Activated naive CD4-positive, alpha-beta T cell treated with anti-CD3 and anti-CD28 coated beads, Interleukin-2, amount 50 U/mL, for 72 hours (primary cell): Measurements from ENCODE around the gene CALR. TPM values are rescaled to one million over a fixed set of nuclear protein-coding genes. Genes with fewer than 3 reads are reported as not detected.

Experiments
- ATAC-seq, 2 donors: fragments of 150-1000 bp; cut with Tn5 transposase; 2 replicates each; pipeline ENCODE4 v1.10.0; 2021; ENCODE audit warnings: mild to moderate bottlenecking in 2 of 2, moderate library complexity in 2 of 2
- DNase-seq, 2 donors: peaks; one replicate each; pipeline ENCODE4 v3.0.0; 2021 to 2022; ENCODE audit warnings: low spot score in 2 of 2
- H3K27ac Mint-ChIP-seq, 2 donors: one replicate each; pipeline ENCODE4 v1.8.0; 2022; ENCODE audit warnings: mild to moderate bottlenecking in 2 of 2, mixed read lengths in 2 of 2
- H3K36me3 Mint-ChIP-seq, 2 donors: one replicate each; pipeline ENCODE4 v1.8.0; 2022; ENCODE audit warnings: mixed read lengths in 2 of 2
- H3K9me3 Mint-ChIP-seq, 2 donors: one replicate each; pipeline ENCODE4 v1.8.0; 2022; ENCODE audit warnings: mixed read lengths in 2 of 2
- total RNA-seq, 2 donors: library from RNA; stranded (reverse); gene quantifications; one replicate each; pipeline ENCODE4 v1.2.3, GENCODE V29; 2022

The CALR gene
- total RNA-seq, 2 donors from 2014 or later: 505 to 624 TPM

DNA sequence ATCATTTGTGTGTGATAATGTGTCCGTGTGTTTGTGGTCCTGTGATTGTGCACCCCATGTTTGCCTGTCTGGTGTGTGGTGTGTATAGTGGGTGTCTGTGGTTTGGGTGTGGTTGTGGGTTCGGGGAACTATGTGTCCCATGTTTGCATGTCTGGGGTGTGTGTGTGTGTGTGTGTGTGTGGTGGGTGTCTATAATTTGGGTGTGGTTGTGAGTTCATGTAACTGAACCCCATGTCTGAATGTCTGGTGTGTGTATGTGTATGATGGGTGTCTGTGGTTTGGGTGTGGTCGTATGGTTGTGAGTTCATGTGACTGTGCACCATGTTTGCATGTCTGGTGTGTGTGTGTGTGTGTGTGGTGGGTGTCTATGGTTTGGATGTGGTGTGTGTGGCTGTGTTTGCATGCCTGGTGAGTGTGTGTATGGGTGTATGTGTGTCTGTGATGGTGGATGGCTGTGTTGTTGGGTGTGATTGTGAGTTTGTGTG, 45.8 kb downstream of the CALR start:
- no peak for ATAC-seq
- H3K36me3 Mint-ChIP-seq: no peaks in the 10 kb centered on the region
- H3K9me3 Mint-ChIP-seq: no peaks in the 10 kb centered on the region
- DNase-seq: no peak
- H3K27ac Mint-ChIP-seq: no peak overlapping the region

DNA sequence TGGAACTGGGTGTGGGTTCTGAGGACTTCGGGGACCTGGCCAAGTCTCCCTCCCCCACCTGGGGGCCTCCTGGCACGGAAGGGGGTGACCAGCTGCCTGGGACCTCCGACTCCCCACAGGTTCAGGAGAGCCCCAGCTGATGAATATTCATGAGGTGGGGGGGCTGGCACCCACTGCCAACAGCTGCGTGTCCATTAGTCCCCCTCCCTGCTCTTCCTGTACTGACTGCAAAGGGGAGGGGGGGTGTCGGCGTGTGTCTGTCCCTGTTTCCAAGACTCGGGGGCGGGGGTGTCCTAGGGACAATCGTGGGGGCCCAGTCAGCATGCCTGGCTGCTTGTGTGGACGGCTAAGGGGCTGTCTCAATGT, 46.3 kb downstream of the CALR start:
- ATAC-seq (no peak), DNase-seq (no peak)
- no peaks in the 10 kb centered on the region for H3K9me3 Mint-ChIP-seq
- no peak overlapping the region for H3K27ac Mint-ChIP-seq
- no peaks in the 10 kb centered on the region for H3K36me3 Mint-ChIP-seq

DNA sequence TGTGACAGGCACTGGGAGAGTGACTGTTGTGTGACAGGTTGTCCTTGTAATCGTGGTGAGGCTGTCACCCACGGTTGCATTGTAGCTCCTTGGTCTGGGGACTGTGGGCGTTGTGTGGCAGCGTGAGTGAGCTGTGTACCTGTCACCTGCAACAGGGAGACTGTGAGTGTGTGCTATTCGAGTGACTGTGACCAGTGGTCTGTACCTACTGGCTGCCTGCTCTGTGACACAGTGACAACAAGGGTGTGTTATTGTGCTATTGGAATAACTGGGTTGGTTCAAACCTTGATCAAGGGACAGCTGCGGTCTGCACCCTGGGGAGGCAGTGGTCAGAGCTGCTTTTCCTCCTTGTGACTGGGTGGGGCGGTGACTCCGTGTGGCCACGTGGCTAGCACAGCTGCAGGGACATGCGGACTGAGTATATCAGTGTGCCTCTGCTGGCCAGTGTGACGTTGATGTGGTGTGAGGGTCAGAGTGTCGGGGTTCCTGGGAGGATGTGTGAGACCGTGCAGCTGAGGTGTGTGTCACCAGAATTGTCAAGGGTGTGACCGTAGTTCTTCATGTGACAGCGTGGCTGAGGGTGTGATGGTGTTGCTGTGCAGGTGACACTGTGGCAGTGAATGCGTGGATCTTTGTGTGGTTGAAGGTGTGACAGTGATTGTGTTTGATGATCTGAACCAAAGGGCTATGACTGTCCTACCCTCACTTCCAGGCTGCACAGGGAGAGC, 46.8 kb downstream of the CALR start:
- H3K9me3 Mint-ChIP-seq: no peaks in the 10 kb centered on the region
- H3K27ac Mint-ChIP-seq: no peak overlapping the region
- DNase-seq (no peak), ATAC-seq (peak; percentile 41)
- no peaks in the 10 kb centered on the region for H3K36me3 Mint-ChIP-seq

DNA sequence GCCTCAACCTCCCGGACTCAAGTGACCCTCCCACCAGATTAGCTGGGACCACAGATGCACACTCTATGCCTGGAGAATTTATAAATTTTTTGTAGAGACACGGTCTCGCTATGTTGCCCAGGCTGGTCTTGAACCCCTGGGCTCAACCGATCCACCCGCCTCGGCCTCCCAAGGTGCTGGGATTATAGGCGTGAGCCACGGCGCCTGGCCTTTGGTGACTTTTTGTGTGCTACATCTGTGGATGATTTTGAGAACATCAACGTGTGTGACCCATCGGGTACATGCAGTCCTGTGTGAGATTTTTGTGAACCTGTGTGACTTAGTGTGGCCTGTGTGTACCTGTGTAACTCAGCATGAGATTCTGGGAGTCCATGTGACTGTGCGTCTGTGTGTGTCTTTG, 48.3 kb downstream of the CALR start:
- no peaks in the 10 kb centered on the region for H3K36me3 Mint-ChIP-seq
- H3K9me3 Mint-ChIP-seq: no peaks in the 10 kb centered on the region
- DNase-seq (no peak), ATAC-seq (no peak)
- no peak overlapping the region for H3K27ac Mint-ChIP-seq

DNA sequence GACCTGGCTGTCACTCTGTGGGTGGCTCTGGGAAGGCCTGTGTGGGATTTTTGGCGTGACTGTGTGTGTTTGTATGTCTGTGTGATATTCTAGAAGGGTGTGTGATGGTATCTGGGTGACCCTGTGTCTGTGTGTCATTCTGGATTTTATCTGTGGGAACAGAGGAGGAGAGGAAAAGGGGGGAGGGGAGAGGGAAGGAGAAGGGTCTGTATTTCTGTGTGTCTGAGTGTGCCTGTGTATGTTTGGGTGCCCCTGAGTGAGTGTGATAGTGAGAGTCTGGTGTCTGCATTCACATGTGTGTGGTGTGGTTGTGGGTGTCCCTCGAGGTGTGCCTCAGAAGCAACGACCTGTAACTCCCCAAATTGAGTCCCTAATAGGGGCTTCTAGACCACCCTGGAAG, 48.8 kb downstream of the CALR start:
- DNase-seq (no peak), ATAC-seq (no peak)
- no peak overlapping the region for H3K27ac Mint-ChIP-seq
- no peaks in the 10 kb centered on the region for H3K9me3 Mint-ChIP-seq
- H3K36me3 Mint-ChIP-seq: no peaks in the 10 kb centered on the region

DNA sequence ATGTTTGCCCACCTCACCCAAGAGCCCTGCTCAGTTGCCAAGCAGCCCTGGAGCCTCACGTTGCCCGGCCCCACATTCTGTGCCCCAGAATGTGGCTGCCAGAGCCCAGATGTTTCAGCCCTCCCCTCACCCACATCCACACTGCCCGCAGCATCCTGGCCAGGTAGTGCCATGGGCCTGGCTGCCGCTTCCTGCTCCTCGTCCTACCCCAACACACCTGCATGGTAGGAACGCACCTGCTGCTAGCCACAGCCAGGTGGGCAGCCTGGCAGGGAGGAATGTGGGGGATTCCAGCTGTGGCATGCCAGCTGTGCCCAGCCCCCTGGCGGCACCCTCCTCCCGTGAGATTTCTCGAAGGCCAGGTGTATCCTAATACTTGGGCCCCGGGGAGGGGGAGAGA, 49.4 kb downstream of the CALR start:
- Mint-ChIP-seq H3K9me3 (no peaks in the 10 kb centered on the region), H3K36me3 (no peaks in the 10 kb centered on the region), H3K27ac (no peak overlapping the region)
- no peak for DNase-seq
- ATAC-seq: no peak

DNA sequence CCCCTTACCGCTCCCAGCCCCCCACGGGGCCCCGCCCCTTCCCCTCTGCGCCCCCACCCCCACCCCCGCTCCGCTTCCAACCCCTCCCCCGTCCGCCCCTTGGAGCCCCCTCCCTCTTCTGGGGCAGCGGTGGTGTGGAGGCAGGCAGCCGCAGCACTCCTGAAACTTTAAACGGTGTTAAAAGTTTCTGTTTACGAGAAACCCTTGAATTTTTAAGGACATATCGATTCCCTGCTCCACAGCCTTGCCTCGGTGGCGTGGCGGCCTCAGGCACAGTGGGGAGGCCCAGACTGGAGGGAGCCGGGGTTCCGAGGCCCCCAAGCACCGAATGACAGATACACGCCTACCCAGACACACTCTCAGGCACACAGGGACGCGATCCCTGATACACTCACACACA, 52.0 kb downstream of the CALR start:
- Mint-ChIP-seq H3K36me3 (peaks cover 0 to 5% of the 10 kb centered on the region in 2 donors), H3K27ac (no peak overlapping the region), H3K9me3 (no peaks in the 10 kb centered on the region)
- ATAC-seq (no peak), DNase-seq (no peak)

DNA sequence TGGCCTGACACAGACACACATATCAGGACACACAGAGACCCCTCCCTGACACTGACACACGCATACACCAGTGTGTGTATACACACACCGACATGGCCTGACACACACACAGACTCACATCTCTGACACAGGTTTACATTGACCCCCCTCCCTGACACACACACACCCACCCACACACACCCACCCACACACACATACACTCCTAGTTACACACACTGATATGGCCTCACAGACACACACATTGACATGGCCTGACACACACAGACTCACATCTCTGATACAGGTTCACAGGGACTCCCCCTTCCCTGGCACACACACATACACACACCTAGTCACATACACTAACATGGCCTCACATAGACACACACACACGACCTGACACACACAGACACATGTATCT, 52.4 kb downstream of the CALR start:
- H3K27ac Mint-ChIP-seq: no peak overlapping the region
- no peaks in the 10 kb centered on the region for H3K9me3 Mint-ChIP-seq
- peaks cover 0 to 5% of the 10 kb centered on the region in 2 donors for H3K36me3 Mint-ChIP-seq
- ATAC-seq (no peak), DNase-seq (no peak)

DNA sequence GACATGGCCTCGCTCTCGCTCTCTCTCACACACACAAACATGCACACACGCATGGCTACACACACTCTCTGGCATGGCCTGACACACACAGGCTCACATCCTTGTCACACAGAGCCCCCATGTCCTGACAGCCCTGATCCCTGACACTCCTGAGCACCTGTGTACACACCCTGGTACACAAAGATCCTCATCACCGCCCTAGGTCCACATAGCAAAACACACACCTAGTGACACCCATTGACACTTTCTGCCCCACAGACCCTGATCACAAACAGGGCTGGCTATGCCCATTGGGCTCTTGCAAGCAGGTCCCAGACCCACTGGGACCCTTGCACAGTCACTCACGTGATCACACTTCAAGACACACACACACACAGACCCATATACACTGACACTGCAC, 52.9 kb downstream of the CALR start:
- no peaks in the 10 kb centered on the region for H3K9me3 Mint-ChIP-seq
- peaks cover 0 to 5% of the 10 kb centered on the region in 2 donors for H3K36me3 Mint-ChIP-seq
- ATAC-seq (no peak), DNase-seq (no peak)
- no peak overlapping the region for H3K27ac Mint-ChIP-seq

DNA sequence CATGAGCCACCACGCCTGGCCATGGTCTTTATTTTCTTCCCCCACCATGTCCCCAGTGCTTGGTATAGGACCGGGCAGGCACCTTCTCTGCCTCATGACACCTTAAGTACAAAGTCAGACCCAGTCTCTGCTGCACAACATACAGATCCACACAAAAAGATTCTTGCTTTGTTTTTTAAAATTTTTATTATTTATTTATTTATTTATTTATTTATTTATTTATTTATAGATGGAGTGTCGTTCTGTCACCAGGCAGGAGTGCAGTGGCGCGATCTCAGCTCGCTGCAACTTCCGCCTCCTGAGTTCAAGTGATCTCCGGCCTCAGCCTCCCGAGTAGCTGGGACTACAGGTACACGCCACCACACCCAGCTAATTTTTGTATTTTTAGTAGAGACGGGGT, 54.3 kb downstream of the CALR start:
- Mint-ChIP-seq H3K36me3 (peaks cover 0 to 5% of the 10 kb centered on the region in 2 donors), H3K27ac (no peak overlapping the region), H3K9me3 (no peaks in the 10 kb centered on the region)
- ATAC-seq: no peak
- no peak for DNase-seq

DNA sequence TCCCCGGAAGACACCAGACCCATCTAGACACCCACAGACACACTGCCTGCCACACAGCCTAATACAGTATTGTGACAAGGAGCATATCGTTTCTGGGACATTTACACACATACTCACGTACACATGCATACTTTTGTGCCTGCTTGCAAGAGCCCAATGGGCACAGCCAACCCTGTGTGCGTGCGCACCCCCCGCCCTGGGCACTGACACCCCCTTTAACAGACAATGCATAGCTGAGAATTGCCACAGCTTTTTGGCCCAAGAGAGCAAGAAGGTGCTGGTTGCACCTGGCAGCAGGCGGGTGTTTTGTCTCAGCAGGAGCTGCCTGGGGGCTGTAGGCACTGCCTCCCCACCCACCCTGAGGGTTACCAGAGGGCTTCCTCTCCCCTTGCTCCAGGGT, 55.2 kb downstream of the CALR start:
- Mint-ChIP-seq H3K9me3 (no peaks in the 10 kb centered on the region), H3K36me3 (peaks cover 0 to 5% of the 10 kb centered on the region in 2 donors), H3K27ac (no peak overlapping the region)
- ATAC-seq: no peak
- DNase-seq: no peak

Other genes starting within 250 kb of the CALR start
- gene FBXW9, start 242.0 kb upstream of the CALR start, total RNA-seq: 1 to 10 TPM; 7.1 to 9.5 TPM
- 100 to 1,000 TPM in 1 of 2 donors, 10 to 100 TPM in 1; 89.6 to 100 TPM for gene TNPO2, start 214.7 kb upstream of the CALR start, total RNA-seq
- gene TRIR, start 203.9 kb upstream of the CALR start, total RNA-seq: 100 to 1,000 TPM; 122 to 167 TPM
- 10 to 100 TPM; 46.4 to 56.9 TPM for gene GET3, start 201.1 kb upstream of the CALR start, total RNA-seq
- gene BEST2, start 186.8 kb upstream of the CALR start, total RNA-seq: not detected
- gene HOOK2, start 163.1 kb upstream of the CALR start, total RNA-seq: 10 to 100 TPM; 37.9 to 41.5 TPM
- gene JUNB, start 147.1 kb upstream of the CALR start, total RNA-seq: 100 to 1,000 TPM; 400 to 402 TPM
- 100 to 1,000 TPM; 317 to 357 TPM for gene PRDX2, start 136.8 kb upstream of the CALR start, total RNA-seq
- gene THSD8, start 136.5 kb upstream of the CALR start, total RNA-seq: 10 to 100 TPM; 39.4 to 42.7 TPM
- 10 to 100 TPM; 37.0 to 41.4 TPM for gene RNASEH2A, start 132.0 kb upstream of the CALR start, total RNA-seq
- gene RTBDN, start 104.0 kb upstream of the CALR start, total RNA-seq: not detected
- gene MAST1, start 100.1 kb upstream of the CALR start, total RNA-seq: 1 to 10 TPM in 1 of 2 donors, under 1 TPM in 1; 0.77 to 4.6 TPM
- gene DNASE2, start 57.2 kb upstream of the CALR start, total RNA-seq: 10 to 100 TPM; 26.0 to 31.6 TPM
- under 1 TPM; 0.46 to 0.54 TPM for gene KLF1, start 51.4 kb upstream of the CALR start, total RNA-seq
- gene GCDH, start 47.4 kb upstream of the CALR start, total RNA-seq: 10 to 100 TPM; 41.8 to 48.9 TPM
- gene SYCE2, start 19.3 kb upstream of the CALR start, total RNA-seq: 1 to 10 TPM; 2.2 to 4.8 TPM
- 100 to 1,000 TPM in 1 of 2 donors, 10 to 100 TPM in 1; 89.2 to 116 TPM for gene FARSA, start 4.9 kb upstream of the CALR start, total RNA-seq
- gene RAD23A, start 7.3 kb downstream of the CALR start, total RNA-seq: 100 to 1,000 TPM; 146 to 207 TPM
- gene GADD45GIP1, start 18.6 kb downstream of the CALR start, total RNA-seq: 10 to 100 TPM in 1 of 2 donors, 1 to 10 TPM in 1; 7.7 to 26.7 TPM
- gene DAND5, start 31.0 kb downstream of the CALR start, total RNA-seq: 1 to 10 TPM in 1 of 2 donors, under 1 TPM in 1; 0.31 to 1.3 TPM
- gene NFIX, start 56.9 kb downstream of the CALR start, total RNA-seq: 1 to 10 TPM; 1.8 to 5.4 TPM
- 1 to 10 TPM in 1 of 2 donors, under 1 TPM in 1; 0.71 to 3.2 TPM for gene LYL1, start 164.2 kb downstream of the CALR start, total RNA-seq
- gene TRMT1, start 178.1 kb downstream of the CALR start, total RNA-seq: 10 to 100 TPM; 65.5 to 82.4 TPM
- 10 to 100 TPM; 56.0 to 67.0 TPM for gene NACC1, start 179.7 kb downstream of the CALR start, total RNA-seq
- gene STX10, start 211.8 kb downstream of the CALR start, total RNA-seq: 10 to 100 TPM; 67.2 to 77.1 TPM
- 100 to 1,000 TPM; 111 to 174 TPM for gene IER2, start 211.8 kb downstream of the CALR start, total RNA-seq